H1 (cell line): ENCODE measurements around the gene PAK5. TPM values are rescaled to one million over a fixed set of nuclear protein-coding genes. Genes with fewer than 3 reads are reported as not detected.

Experiments used
- CTCF ChIA-PET: fragments of 300-600 bp; sonication (Branson Sonifier 250); formaldehyde crosslinking; loops from one replicate; lab custom pipeline; 2021; ENCODE audit not compliant: partially characterized antibody; lab: Charles Lee
- POLR2A ChIA-PET: fragments of 300-600 bp; sonication (Branson Sonifier 250); formaldehyde crosslinking; loops from one replicate; lab custom pipeline; 2021; ENCODE audit warnings: inconsistent platforms; ENCODE audit not compliant: partially characterized antibody; lab: Charles Lee
- DNase-seq, 2 experiments: peaks; one replicate each; pipeline versions ENCODE4 v3.0.0 to v3.0.0-alpha.2; 2010 to 2022; ENCODE audit warnings: low spot score in 2 of 2, low read depth in 1 of 2, mixed read lengths in 1 of 2
- FAIRE-seq: peaks from 2 replicates; lab custom pipeline; 2011; peaks lifted over from hg19 to GRCh38; lab: Jason Lieb, UNC
- H2AFZ ChIP-seq: 2 replicates; pipeline ENCODE4 v1.8.1; 2012; ENCODE audit warnings: low read length, inconsistent platforms
- H2AK5ac ChIP-seq: 2 replicates; pipeline ENCODE4 v1.6.1; 2013; ENCODE audit warnings: low read depth, low read length
- H2BK120ac ChIP-seq: replicated peaks from 2 replicates; pipeline ENCODE3; 2013; ENCODE audit warnings: low read depth, low read length, inconsistent platforms
- H2BK12ac ChIP-seq: 2 replicates; pipeline ENCODE4 v1.6.1; 2013; ENCODE audit warnings: low read depth, low read length
- H2BK15ac ChIP-seq: 2 replicates; pipeline ENCODE4 v1.6.1; 2013; ENCODE audit warnings: low read length
- H2BK20ac ChIP-seq: 2 replicates; pipeline ENCODE4 v1.6.1; 2013; ENCODE audit warnings: low read length
- H2BK5ac ChIP-seq: 2 replicates; pipeline ENCODE4 v1.6.1; 2013; ENCODE audit warnings: low read depth, low read length
- H3K14ac ChIP-seq: 2 replicates; pipeline ENCODE4 v1.6.1; 2013; ENCODE audit warnings: inconsistent platforms; ENCODE audit not compliant: insufficient read length
- H3K18ac ChIP-seq: 2 replicates; pipeline ENCODE4 v1.6.1; 2013; ENCODE audit warnings: low read length; ENCODE audit errors: extremely low read depth
- H3K23ac ChIP-seq: 2 replicates; pipeline ENCODE4 v1.6.1; 2013; ENCODE audit warnings: inconsistent platforms; ENCODE audit not compliant: insufficient read length
- H3K23me2 ChIP-seq: 2 replicates; pipeline ENCODE4 v1.6.1; 2013; ENCODE audit warnings: low read depth, low read length
- H3K27ac ChIP-seq: 2 replicates; pipeline ENCODE4 v1.6.1; 2011; ENCODE audit warnings: low read depth, low read length, inconsistent platforms
- H3K27me3 ChIP-seq, 4 experiments: replicated peaks in 1 of 4; 1 replicate in 1 of 4; 2 replicates in 3 of 4; pipeline versions ENCODE4 v1.6.1 to v1.8.1; 2011 to 2013; ENCODE audit warnings: low read length in 3 of 4, mild to moderate bottlenecking in 3 of 4, inconsistent platforms in 2 of 4, mixed read lengths in 2 of 4, moderate library complexity in 1 of 4; ENCODE audit not compliant: control insufficient read depth in 3 of 4, insufficient read depth in 3 of 4; ENCODE audit errors: extremely low read depth in 1 of 4
- H3K36me3 ChIP-seq, 4 experiments: 2 replicates each; pipeline versions ENCODE4 v1.6.1 to v1.8.1; 2011 to 2013; ENCODE audit warnings: mild to moderate bottlenecking in 4 of 4, low read length in 3 of 4, moderate library complexity in 2 of 4, control low read depth in 1 of 4, inconsistent platforms in 1 of 4; ENCODE audit not compliant: insufficient read depth in 4 of 4, control insufficient read depth in 2 of 4
- H3K4ac ChIP-seq: replicated peaks from 2 replicates; pipeline ENCODE3; 2013; ENCODE audit warnings: low read length, low read depth, mixed read lengths, inconsistent platforms; ENCODE audit not compliant: insufficient read length
- H3K4me1 ChIP-seq, 4 experiments: replicated peaks in 1 of 4; 1 replicate in 1 of 4; 2 replicates in 3 of 4; pipeline versions ENCODE4 v1.6.1 to v1.8.1; 2011 to 2013; ENCODE audit warnings: low read length in 3 of 4, inconsistent platforms in 2 of 4, mixed read lengths in 1 of 4; ENCODE audit not compliant: insufficient read depth in 4 of 4, control insufficient read depth in 3 of 4
- H3K4me2 ChIP-seq, 2 experiments: 2 replicates each; pipeline versions ENCODE4 v1.6.1 to v1.8.1; 2011 to 2013; ENCODE audit warnings: low read depth in 2 of 2, low read length in 2 of 2, control low read depth in 1 of 2, inconsistent platforms in 1 of 2, mild to moderate bottlenecking in 1 of 2; ENCODE audit not compliant: insufficient read depth in 1 of 2
- H3K4me3 ChIP-seq, 4 experiments: fragments of 200-600, 300-600 bp in 1 of 4; sonication (generic), shearing (Covaris generic), sonication (Bioruptor Twin) in 1 of 4; 2 replicates each; pipeline versions ENCODE4 v1.5.1 to v1.8.1; 2011 to 2016; ENCODE audit warnings: low read length in 4 of 4, low read depth in 3 of 4, control low read depth in 2 of 4, inconsistent platforms in 2 of 4, mild to moderate bottlenecking in 2 of 4, mixed read lengths in 1 of 4, moderate library complexity in 1 of 4; ENCODE audit not compliant: insufficient read depth in 2 of 4; ENCODE audit errors: extremely low read depth in 1 of 4
- H3K56ac ChIP-seq: replicated peaks from 2 replicates; pipeline ENCODE3; 2013; ENCODE audit warnings: low read depth, mild to moderate bottlenecking, mixed read lengths, low read length, inconsistent platforms; ENCODE audit not compliant: insufficient read length
- H3K79me1 ChIP-seq: 2 replicates; pipeline ENCODE4 v1.6.1; 2013; ENCODE audit warnings: low read depth, low read length, control low read depth
- H3K79me2 ChIP-seq, 2 experiments: 2 replicates each; pipeline versions ENCODE4 v1.6.1 to v1.8.1; 2012 to 2013; ENCODE audit warnings: low read length in 2 of 2, mild to moderate bottlenecking in 2 of 2, inconsistent platforms in 1 of 2; ENCODE audit not compliant: insufficient read depth in 2 of 2, control insufficient read depth in 1 of 2
- H3K9ac ChIP-seq, 4 experiments: replicated peaks in 1 of 4; 1 replicate in 1 of 4; 2 replicates in 3 of 4; pipeline versions ENCODE4 v1.6.1 to v1.8.1; 2011 to 2013; ENCODE audit warnings: low read depth in 3 of 4, low read length in 3 of 4, control low read depth in 2 of 4, mild to moderate bottlenecking in 2 of 4, moderate library complexity in 2 of 4, inconsistent platforms in 1 of 4; ENCODE audit errors: extremely low read depth in 1 of 4
- H3K9me3 ChIP-seq, 2 experiments: 2 replicates each; pipeline versions ENCODE4 v1.6.1 to v1.8.1; 2012 to 2013; ENCODE audit warnings: mild to moderate bottlenecking in 2 of 2, moderate library complexity in 2 of 2, control low read depth in 1 of 2, inconsistent platforms in 1 of 2, low read depth in 1 of 2, low read length in 1 of 2, mixed read lengths in 1 of 2; ENCODE audit not compliant: insufficient read depth in 2 of 2
- H4K20me1 ChIP-seq, 2 experiments: replicated peaks in 1 of 2; 2 replicates each; pipeline versions ENCODE3 to v1.8.1; 2011 to 2013; ENCODE audit warnings: inconsistent platforms in 2 of 2, low read length in 2 of 2, mild to moderate bottlenecking in 1 of 2; ENCODE audit not compliant: insufficient read depth in 2 of 2, control insufficient read depth in 1 of 2
- H4K5ac ChIP-seq: 2 replicates; pipeline ENCODE4 v1.6.1; 2013; ENCODE audit warnings: low read length, low read depth, mixed read lengths, inconsistent platforms; ENCODE audit not compliant: insufficient read length
- H4K8ac ChIP-seq: 2 replicates; pipeline ENCODE4 v1.8.0; 2013; ENCODE audit warnings: mild to moderate bottlenecking, moderate library complexity, low read length, inconsistent platforms; ENCODE audit not compliant: insufficient read depth; ENCODE audit errors: extremely low read depth
- H4K91ac ChIP-seq: replicated peaks from 2 replicates; pipeline ENCODE3; 2013; ENCODE audit warnings: low read length, mixed read lengths, inconsistent platforms; ENCODE audit not compliant: insufficient read length
- CBX5 ChIP-seq: fragments of 300-800, 300-1000 bp; sonication (generic); IDR thresholded peaks from 2 replicates; pipeline ENCODE4 v1.7.1; 2016; ENCODE audit warnings: antibody characterized with exemption, low read length, low read depth
- MAX ChIP-seq: IDR thresholded peaks from 2 replicates; pipeline ENCODE4 v1.6.1; 2012; ENCODE audit warnings: inconsistent platforms
- SIX5 ChIP-seq: IDR thresholded peaks from 2 replicates; pipeline ENCODE4 v1.6.1; 2011; ENCODE audit warnings: mild to moderate bottlenecking, low read depth, low read length
- SUZ12 ChIP-seq: fragments of 200-600 bp; sonication (generic); IDR thresholded peaks from 2 replicates; pipeline ENCODE4 v1.6.1; 2012; ENCODE audit warnings: mild to moderate bottlenecking, inconsistent platforms, low read length, moderate library complexity, mixed read lengths
- WGBS, 2 experiments: shearing (Covaris generic) in 1 of 2; methylation state at CpG; one replicate each; pipeline versions ENCODE4 v1.1.6 to v1.1.7; 2013 to 2015; ENCODE audit warnings: low lambda C conversion rate in 2 of 2, mixed read lengths in 2 of 2, inconsistent platforms in 1 of 2, low coverage in 1 of 2, missing lambda C conversion rate in 1 of 2; ENCODE audit not compliant: insufficient replicate concordance in 2 of 2, insufficient coverage in 1 of 2, insufficient read length in 1 of 2; ENCODE audit errors: extremely low coverage in 1 of 2, missing lambda C conversion rate in 1 of 2; 5-methylcytosine and 5-hydroxymethylcytosine counted together
- polyA plus RNA-seq, 7 experiments: library from polyadenylated mRNA; depleted of rRNA in 3 of 7; stranded (reverse) in 5 of 7; unstranded in 2 of 7; fragments of >200 nt in 5 of 7; fragments of 200-250 nt in 2 of 7; gene quantifications; 1 replicate in 5 of 7; 2 replicates in 1 of 7; 4 replicates in 1 of 7; pipeline versions ENCODE4 v1.2.1 to v1.2.3, GENCODE V29; 2011 to 2013; ENCODE audit warnings: missing spikeins in 2 of 7, mixed read lengths in 2 of 7
- total RNA-seq: library from RNA; stranded (reverse); fragmentation: NEBNext Ultra II Directional; extraction: Animal tissue kit (Norgen Biotek cat#: 25700); gene quantifications from 2 replicates; pipeline ENCODE4 v1.2.1, GENCODE V29; 2021

PAK5 gene
- total and polyA plus RNA-seq, 2 of the 8 experiments (the other 6 are each of a cell fraction or from before 2014, with no cell fraction given), result 0.54 to 0.80 TPM

GRCh38 chr20:9514072-9514460, 324.8 kb downstream of the PAK5 start:
- H3K4me1 ChIP-seq, result peaks cover 2 to 31% (median 14%) of the 10 kb centered on the region in 4 experiments; a peak in 6 of 7 replicates
- FAIRE-seq, result peak; percentile 66

More at GRCh38 chr20:9514072-9514460, 324.8 kb downstream of the PAK5 start:
- Histone ChIP-seq H2BK12ac (no peak overlapping the region), H3K4me3 (peak overlapping the region; percentile 28 to 63 (median 48); a peak in 7 of 8 replicates), H3K79me2 (no peaks in the 10 kb centered on the region), H3K56ac (no peak overlapping the region), H3K4me2 (peak overlapping the region; percentile 74 to 93), H3K18ac (no peak overlapping the region), H3K9ac (no peak overlapping the region), H4K5ac (no peak overlapping the region), H3K9me3 (no peaks in the 10 kb centered on the region), H3K14ac (no peak overlapping the region), H3K27ac (no peak overlapping the region), H2BK120ac (no peak overlapping the region), H2AFZ (no peak overlapping the region), H3K79me1 (no peaks in the 10 kb centered on the region), H4K8ac (no peak overlapping the region), H3K23me2 (peaks cover 14% of the 10 kb centered on the region; the same call in 1 of the 2 replicates), H3K36me3 (no peaks in the 10 kb centered on the region), H3K4ac (no peak overlapping the region), H2BK5ac (no peak overlapping the region), H4K91ac (no peak overlapping the region), H4K20me1 (peaks cover 0 to 2% of the 10 kb centered on the region in 2 experiments), H2AK5ac (no peak overlapping the region), H3K23ac (no peak overlapping the region), H3K27me3 (peaks cover 57 to 96% (median 77%) of the 10 kb centered on the region in 4 experiments), H2BK20ac (no peak overlapping the region), H2BK15ac (no peak overlapping the region)
- TF ChIP-seq SUZ12 (peak; percentile 12; the same call in 1 of the 2 replicates), MAX (peak; percentile 34; the same call in 1 of the 2 replicates), CBX5 (no peak), SIX5 (no peak)
- ChIA-PET CTCF (interaction anchor here (0.6 to 10.5 kb wide), 9 partner anchors 10 to 563 kb away, joined by 3 to 79 read pairs (median 3); no protein-coding TSS in a partner anchor), POLR2A (interaction anchor here (1.1 kb wide), 2 partner anchors 8 to 59 kb away, joined by 3 to 5 read pairs; no protein-coding TSS in a partner anchor)
- WGBS, 2 experiments, result 2% methylated on average over 9 of the region's 9 CpGs; no CpG with 5 or more reads in 1 of the 2 experiments
- DNase-seq, result no peak
